ENCODE measurements around the gene COMMD2.

- TF ChIP-seq, protein P1, sequence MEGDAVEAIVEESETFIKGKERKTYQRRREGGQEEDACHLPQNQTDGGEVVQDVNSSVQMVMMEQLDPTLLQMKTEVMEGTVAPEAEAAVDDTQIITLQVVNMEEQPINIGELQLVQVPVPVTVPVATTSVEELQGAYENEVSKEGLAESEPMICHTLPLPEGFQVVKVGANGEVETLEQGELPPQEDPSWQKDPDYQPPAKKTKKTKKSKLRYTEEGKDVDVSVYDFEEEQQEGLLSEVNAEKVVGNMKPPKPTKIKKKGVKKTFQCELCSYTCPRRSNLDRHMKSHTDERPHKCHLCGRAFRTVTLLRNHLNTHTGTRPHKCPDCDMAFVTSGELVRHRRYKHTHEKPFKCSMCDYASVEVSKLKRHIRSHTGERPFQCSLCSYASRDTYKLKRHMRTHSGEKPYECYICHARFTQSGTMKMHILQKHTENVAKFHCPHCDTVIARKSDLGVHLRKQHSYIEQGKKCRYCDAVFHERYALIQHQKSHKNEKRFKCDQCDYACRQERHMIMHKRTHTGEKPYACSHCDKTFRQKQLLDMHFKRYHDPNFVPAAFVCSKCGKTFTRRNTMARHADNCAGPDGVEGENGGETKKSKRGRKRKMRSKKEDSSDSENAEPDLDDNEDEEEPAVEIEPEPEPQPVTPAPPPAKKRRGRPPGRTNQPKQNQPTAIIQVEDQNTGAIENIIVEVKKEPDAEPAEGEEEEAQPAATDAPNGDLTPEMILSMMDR (IDR thresholded peaks at IDR 0.05): no peak
- TF ChIP-seq POLR2A (IDR thresholded peaks at IDR 0.05): no peak
These were observed 11.4 kb upstream of the COMMD2 start for GRCh38 chr3:149763565-149764195.
